Progenitor cell of endocrine pancreas (in vitro differentiated cells): Measurements from ENCODE around the gene NCKAP5. TPM values are rescaled to one million over a fixed set of nuclear protein-coding genes. Genes with fewer than 3 reads are reported as not detected.

Experiments
- DNase-seq: peaks from one replicate; pipeline ENCODE4 v3.0.0; 2021; ENCODE audit warnings: low spot score; ENCODE audit not compliant: unreplicated experiment
- H3K27ac Mint-ChIP-seq: 2 replicates; pipeline ENCODE4 v1.8.0; 2021; ENCODE audit warnings: mild to moderate bottlenecking, moderate library complexity, mixed read lengths
- H3K27me3 Mint-ChIP-seq: 2 replicates; pipeline ENCODE4 v1.8.0; 2021; ENCODE audit warnings: mixed read lengths
- H3K36me3 Mint-ChIP-seq: 2 replicates; pipeline ENCODE4 v1.8.0; 2022; ENCODE audit warnings: mixed read lengths; ENCODE audit not compliant: insufficient read depth
- H3K4me1 Mint-ChIP-seq: 2 replicates; pipeline ENCODE4 v1.8.0; 2021; ENCODE audit warnings: low read depth, mixed read lengths
- H3K4me3 Mint-ChIP-seq: 2 replicates; pipeline ENCODE4 v1.8.0; 2021; ENCODE audit warnings: low read depth, mild to moderate bottlenecking, moderate library complexity, mixed read lengths
- H3K9me3 Mint-ChIP-seq: 2 replicates; pipeline ENCODE4 v1.8.0; 2021; ENCODE audit warnings: low read depth, mixed read lengths
- total RNA-seq: library from RNA; stranded (reverse); gene quantifications from 2 replicates; pipeline ENCODE4 v1.2.1, GENCODE V29; 2021
- TF ChIP-seq, protein P1 (sequence below): fragments of 200-600 bp; sonication (generic); IDR thresholded peaks from one replicate; pipeline ENCODE4 v1.5.0; 2021; ENCODE audit warnings: antibody characterized with exemption, mild to moderate bottlenecking; ENCODE audit not compliant: unreplicated experiment

Gene NCKAP5
- total RNA-seq, 1 donor from 2014 or later = 1.7 TPM

DNA sequence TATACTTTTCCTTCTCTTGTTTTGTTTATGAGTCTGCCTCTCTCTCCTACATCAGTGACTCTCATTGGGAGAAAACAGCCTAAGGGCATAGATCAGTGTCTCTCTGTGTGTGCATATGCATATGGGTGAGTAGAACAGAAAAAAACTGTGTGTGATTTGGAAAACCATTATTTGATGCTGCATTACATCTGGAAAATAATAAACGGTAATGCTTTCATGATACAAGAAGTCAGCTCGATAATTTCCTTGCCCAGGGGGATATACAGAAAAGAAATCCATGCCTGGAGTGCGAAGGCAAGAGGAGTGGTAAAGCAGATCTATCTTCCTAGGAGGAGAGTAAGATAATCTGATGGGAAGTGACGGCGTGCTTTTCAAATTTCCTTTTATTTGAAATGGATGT lies 676.8 kb downstream of the NCKAP5 start:
- H3K4me1 Mint-ChIP-seq = no peaks in the 10 kb centered on the region
- TF ChIP-seq, protein P1, sequence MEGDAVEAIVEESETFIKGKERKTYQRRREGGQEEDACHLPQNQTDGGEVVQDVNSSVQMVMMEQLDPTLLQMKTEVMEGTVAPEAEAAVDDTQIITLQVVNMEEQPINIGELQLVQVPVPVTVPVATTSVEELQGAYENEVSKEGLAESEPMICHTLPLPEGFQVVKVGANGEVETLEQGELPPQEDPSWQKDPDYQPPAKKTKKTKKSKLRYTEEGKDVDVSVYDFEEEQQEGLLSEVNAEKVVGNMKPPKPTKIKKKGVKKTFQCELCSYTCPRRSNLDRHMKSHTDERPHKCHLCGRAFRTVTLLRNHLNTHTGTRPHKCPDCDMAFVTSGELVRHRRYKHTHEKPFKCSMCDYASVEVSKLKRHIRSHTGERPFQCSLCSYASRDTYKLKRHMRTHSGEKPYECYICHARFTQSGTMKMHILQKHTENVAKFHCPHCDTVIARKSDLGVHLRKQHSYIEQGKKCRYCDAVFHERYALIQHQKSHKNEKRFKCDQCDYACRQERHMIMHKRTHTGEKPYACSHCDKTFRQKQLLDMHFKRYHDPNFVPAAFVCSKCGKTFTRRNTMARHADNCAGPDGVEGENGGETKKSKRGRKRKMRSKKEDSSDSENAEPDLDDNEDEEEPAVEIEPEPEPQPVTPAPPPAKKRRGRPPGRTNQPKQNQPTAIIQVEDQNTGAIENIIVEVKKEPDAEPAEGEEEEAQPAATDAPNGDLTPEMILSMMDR = no peak
- peaks cover 1% of the 10 kb centered on the region for H3K36me3 Mint-ChIP-seq
- no peaks in the 10 kb centered on the region for H3K27me3 Mint-ChIP-seq
- no peak for DNase-seq
- H3K9me3 Mint-ChIP-seq = peaks cover 5% of the 10 kb centered on the region
- H3K27ac Mint-ChIP-seq = no peak overlapping the region
- no peak overlapping the region for H3K4me3 Mint-ChIP-seq

- Mint-ChIP-seq H3K36me3 (peaks cover 1% of the 10 kb centered on the region), H3K27me3 (peaks cover 5% of the 10 kb centered on the region), H3K4me3 (no peak overlapping the region), H3K9me3 (peaks cover 5% of the 10 kb centered on the region), H3K27ac (no peak overlapping the region), H3K4me1 (peaks cover 29% of the 10 kb centered on the region)
- TF ChIP-seq, protein P1 = no peak
- DNase-seq = no peak
Measured at GRCh38 chr2:132886574-132886973, 681.7 kb downstream of the NCKAP5 start.

DNA sequence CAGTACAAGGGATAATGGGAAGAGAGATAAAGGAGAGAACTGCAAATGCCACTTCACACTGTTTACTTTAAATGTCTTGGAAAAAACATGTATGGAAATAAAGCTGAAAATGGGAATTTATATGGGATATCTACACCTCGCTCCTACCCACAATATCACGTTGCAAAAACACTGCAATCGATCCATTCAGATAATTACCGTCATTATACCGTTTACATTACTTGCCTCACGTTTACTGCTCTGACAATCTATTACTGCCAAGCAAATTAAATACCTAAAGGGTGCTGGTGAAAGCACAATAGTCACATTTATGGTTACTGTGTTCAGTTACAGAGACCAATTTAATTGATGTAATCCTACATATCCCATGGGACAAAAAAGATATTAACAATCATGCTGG lies 683.6 kb downstream of the NCKAP5 start:
- peaks cover 5% of the 10 kb centered on the region for H3K27me3 Mint-ChIP-seq

DNA sequence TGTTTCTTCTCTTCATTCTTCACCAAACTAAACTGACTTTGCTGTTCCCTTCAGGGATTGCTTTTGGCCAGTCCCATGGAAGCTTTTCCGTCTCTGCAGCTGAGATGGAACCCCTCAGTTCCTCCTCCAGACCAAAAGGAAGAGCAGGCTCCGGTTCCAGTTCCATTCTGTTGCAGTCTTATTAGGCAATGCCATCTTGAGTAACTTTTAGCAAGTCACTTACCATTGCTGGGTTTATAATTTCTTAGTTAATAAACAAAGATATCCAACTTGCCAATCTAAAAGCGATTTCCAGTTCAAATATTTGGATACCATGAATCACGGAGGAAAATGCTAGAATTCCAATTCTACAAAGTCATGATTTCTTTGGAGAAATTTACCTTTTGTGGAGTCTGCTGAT lies 684.0 kb downstream of the NCKAP5 start:
- peaks cover 29% of the 10 kb centered on the region for H3K4me1 Mint-ChIP-seq
- H3K36me3 Mint-ChIP-seq = peaks cover 1% of the 10 kb centered on the region
- no peak for DNase-seq
- H3K4me3 Mint-ChIP-seq = no peak overlapping the region
- peak overlapping the region; percentile 82 for H3K27ac Mint-ChIP-seq
- peaks cover 5% of the 10 kb centered on the region for H3K27me3 Mint-ChIP-seq
- H3K9me3 Mint-ChIP-seq = peaks cover 5% of the 10 kb centered on the region
- TF ChIP-seq, protein P1 = no peak

More for the DNA sequence above, 683.6 kb downstream of the NCKAP5 start:
- peaks cover 29% of the 10 kb centered on the region for H3K4me1 Mint-ChIP-seq
- peak overlapping the region; percentile 82 for H3K27ac Mint-ChIP-seq
- no peak for DNase-seq
- peak overlapping the region; percentile 6 for H3K4me3 Mint-ChIP-seq
- H3K9me3 Mint-ChIP-seq = peaks cover 5% of the 10 kb centered on the region
- TF ChIP-seq, protein P1 = no peak
- H3K36me3 Mint-ChIP-seq = peaks cover 1% of the 10 kb centered on the region

GRCh38 chr2:132883430-132883829 lies 684.8 kb downstream of the NCKAP5 start:
- peaks cover 29% of the 10 kb centered on the region for H3K4me1 Mint-ChIP-seq
- peaks cover 1% of the 10 kb centered on the region for H3K36me3 Mint-ChIP-seq
- no peak overlapping the region for H3K27ac Mint-ChIP-seq
- TF ChIP-seq, protein P1 = no peak
- H3K9me3 Mint-ChIP-seq = peaks cover 5% of the 10 kb centered on the region
- no peak overlapping the region for H3K4me3 Mint-ChIP-seq
- no peak for DNase-seq
- peaks cover 5% of the 10 kb centered on the region for H3K27me3 Mint-ChIP-seq
